ENCODE data around the gene OR2V1.

- TF ChIP-seq TAF1 (IDR thresholded peaks at IDR 0.05; ENCODE audit: low read depth, low read length) (no peak), POLR2A (IDR thresholded peaks at IDR 0.05; ENCODE audit: low read depth, low read length) (no peak), POLR2AphosphoS5 (IDR thresholded peaks at IDR 0.05; ENCODE audit: low read depth, low read length) (no peak), SPI1 (IDR thresholded peaks at IDR 0.05; ENCODE audit: low read depth, low read length) (no peak), POU2F2 (IDR thresholded peaks at IDR 0.05; ENCODE audit: low read depth, low read length) (no peak)
Measured at GRCh38 chr5:181133083-181133482, 2.1 kb upstream of the OR2V1 start.
